IPS-18c (cell line): ENCODE data around the gene TTC16.
A peak's percentile ranks its signal among the peaks of the same experiment; 100 is the strongest.

ENCODE experiments used
- H3K4me3 ChIP-seq: 2 replicates; pipeline ENCODE4 v1.7.0; 2013; ENCODE audit warnings: low read depth, mild to moderate bottlenecking, low read length, moderate library complexity; ENCODE audit not compliant: insufficient read depth
- H3K9me3 ChIP-seq: one replicate; pipeline ENCODE4 v1.6.1; 2013; ENCODE audit warnings: mild to moderate bottlenecking, low read length, moderate library complexity; ENCODE audit not compliant: control insufficient read depth, insufficient read depth

TTC16 gene, protein sequence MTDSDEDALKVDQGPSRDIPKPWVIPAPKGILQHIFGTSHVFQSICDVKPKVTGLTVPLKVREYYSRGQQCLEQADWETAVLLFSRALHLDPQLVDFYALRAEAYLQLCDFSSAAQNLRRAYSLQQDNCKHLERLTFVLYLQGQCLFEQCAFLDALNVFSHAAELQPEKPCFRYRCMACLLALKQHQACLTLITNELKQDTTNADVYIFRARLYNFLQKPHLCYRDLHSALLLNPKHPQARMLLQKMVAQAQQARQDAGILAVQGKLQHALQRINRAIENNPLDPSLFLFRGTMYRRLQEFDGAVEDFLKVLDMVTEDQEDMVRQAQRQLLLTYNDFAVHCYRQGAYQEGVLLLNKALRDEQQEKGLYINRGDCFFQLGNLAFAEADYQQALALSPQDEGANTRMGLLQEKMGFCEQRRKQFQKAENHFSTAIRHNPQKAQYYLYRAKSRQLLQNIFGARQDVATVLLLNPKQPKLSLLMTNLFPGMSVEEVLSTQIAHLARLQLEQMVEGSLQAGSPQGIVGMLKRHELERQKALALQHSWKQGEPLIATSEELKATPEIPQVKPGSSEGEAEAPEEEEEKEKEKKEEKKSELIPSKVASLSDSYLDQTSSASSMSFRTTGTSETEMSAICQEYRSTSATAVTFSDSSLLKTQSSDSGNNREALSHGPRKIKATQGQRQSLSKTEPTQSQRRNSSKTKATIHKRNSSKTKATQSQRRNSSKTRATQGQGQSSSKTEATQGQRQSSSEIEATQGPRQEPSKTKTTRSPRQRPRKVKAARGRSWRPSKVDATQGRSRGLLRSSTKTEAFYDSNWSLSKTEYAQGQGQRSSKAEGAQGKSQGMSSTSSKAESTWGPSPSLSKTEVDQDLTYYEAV

DNA sequence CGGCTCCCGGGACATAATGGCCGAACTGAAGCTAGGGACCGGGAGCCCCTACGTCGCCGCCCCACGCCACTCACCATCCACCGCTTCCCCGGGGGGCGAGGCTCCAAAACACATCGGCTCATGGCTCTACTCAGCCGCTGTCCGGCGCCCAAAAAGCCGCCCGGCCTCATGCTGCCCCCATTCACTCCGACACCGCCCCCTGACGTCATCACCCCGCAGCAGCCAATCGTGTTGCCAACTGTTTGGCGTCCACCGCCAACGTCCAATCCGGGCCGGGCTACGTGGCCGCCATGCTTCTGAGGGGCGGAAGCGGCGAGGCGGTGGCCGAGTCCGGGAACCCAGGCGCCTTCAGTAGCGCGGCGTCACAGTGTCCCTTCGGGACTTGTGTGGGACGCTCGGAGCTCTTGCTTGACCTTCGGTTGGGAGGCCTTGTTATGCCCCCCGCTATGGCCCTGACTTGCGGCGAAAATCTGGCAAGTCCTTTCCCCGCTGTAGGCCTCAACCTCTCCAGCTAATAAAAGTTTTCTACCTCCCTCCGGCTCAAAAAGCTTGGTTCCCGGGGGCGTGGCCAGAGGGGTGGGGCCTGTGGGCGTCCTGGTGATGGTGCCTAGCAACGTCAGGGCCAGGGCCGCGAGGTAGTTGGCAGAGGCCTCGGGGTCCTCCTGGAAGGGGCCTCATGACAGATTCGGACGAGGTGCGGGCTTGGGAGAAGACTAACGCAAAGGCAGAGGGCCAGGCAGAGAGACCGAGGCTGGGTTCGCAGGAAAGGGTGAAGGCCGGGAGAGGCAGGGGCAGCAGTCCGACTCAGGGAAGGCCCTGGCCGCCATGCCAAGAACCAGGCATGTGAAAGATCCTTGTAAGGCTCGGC lies at the start of gene TTC16, which contains the start of gene PTRH1:
TTC16 (plus strand) TSS at position 610 of the 868 bp plus-strand sequence; CDS start at position 677, 67 bp downstream.
PTRH1 (minus strand) TSS at position 194 of the 868 bp plus-strand sequence; CDS start at position 170, 24 bp downstream.
- H3K4me3 ChIP-seq, result peak within 1 kb of the TSS; percentile 91

DNA sequence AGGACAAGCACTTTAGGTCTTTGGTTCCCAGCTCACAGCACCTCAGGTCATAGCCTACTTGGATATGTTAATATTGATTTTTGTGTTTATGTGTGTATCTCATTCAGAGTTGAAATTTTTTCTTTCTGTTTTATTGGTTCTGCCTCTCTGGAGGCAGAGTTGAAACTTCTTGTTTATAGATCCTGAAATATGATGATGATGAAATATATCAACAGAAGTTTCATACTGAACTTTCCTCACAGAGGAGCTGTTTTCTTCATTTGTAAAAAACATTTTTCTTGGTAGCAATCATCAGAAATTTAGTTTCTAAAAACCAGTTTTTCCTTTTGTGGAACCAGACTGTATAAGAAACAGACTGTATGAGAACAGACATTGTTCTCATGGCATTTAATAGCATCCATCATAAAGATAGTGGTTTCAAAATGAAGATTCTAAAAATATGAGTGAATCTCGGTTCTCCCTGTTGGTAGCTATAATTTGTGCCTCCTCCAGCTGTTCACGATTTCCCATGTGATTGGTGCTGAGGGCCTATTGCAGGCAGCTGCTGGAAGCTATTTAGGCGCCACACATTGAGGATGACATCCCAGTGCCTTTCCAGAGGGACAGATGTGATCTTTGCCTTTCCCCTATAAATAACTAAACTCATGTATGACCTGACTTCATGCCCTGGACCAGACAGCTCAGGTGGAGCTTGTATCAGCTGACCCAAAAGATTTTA lies 48.6 kb upstream of the TTC16 start:
- no peak overlapping the region for H3K4me3 ChIP-seq
- no peaks in the 10 kb centered on the region for H3K9me3 ChIP-seq

More for the DNA sequence above, at the start of gene TTC16, which contains the start of gene PTRH1:
- H3K9me3 ChIP-seq, result no peaks in the 10 kb centered on the region

DNA sequence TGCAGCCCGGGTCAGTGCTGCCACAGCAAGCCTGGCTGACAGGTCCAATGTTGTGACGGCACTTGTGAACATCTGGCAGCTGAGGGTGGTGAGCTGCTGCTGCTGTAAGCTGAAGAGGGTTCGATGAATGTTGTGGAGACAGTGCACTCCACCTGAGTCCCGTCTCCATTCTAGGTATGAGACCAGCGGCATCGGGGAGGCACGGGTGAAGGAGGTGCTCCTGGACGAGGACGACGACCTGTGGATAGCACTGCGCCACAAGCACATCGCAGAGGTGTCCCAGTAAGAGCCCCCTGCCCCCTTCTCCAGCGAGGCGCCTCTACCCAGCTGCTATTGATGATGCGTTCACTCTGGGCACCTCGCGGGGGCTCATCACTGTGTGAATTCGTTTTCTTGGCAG lies 48.0 kb upstream of the TTC16 start:
- Histone ChIP-seq H3K9me3 (no peaks in the 10 kb centered on the region), H3K4me3 (no peak overlapping the region)

DNA sequence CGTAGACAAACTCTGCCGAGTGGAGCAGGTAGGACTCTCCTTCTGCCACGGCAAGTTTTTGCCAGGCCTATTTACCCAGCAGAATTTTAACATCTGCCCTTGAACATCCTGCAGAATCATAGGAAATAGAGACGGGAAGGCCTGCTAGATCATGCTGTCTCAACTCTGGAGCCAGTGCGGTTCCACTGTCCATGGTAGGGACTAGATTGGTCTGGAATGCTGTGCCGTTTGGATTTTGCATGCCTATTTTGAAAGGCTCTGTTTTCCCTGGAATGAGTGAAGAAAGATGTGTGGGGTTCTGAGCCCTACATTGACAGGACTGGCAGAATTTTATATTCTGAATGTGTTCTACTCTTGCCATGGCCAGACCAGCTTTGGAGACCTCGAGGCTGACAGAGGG lies 42.6 kb upstream of the TTC16 start:
- Histone ChIP-seq H3K9me3 (no peaks in the 10 kb centered on the region), H3K4me3 (no peak overlapping the region)

DNA sequence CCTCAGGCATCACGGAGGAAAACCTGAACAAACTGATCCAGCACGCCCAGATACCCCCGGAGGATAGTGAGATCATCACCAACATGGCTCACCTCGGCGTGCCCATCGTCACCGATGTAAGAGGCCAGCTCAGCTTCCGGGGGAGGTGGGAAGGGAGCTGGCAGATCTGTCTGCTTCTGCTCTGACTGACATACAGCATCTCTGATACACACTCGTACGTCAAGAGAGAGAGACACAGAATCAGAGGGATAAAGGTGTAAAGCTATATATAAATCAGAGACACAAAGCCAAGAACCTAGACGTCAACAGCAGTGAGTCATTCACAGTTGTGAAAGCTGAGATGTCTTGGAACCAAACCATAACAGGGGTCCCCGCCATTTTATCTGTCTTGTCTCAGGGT lies 39.2 kb upstream of the TTC16 start:
- Histone ChIP-seq H3K9me3 (no peaks in the 10 kb centered on the region), H3K4me3 (no peak overlapping the region)

DNA sequence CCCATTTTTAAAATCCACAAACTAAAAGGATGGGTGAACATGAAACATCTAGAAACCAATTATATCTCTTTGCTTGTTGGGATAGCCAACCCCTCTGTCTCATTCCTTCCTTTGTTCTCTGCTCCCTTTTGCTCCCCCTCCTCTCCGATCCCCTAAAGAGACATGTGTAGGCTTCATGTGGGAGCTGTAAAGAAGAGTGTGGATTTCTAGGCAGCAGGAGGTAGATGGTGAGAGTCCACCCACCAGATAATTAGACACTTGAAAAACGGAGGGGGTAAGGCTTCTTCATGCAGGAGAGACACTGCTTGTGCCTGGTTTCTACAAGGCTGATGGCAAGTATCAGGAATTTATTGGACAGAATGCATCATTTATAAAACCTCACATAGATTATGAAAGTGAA lies 36.4 kb upstream of the TTC16 start:
- no peaks in the 10 kb centered on the region for H3K9me3 ChIP-seq

DNA sequence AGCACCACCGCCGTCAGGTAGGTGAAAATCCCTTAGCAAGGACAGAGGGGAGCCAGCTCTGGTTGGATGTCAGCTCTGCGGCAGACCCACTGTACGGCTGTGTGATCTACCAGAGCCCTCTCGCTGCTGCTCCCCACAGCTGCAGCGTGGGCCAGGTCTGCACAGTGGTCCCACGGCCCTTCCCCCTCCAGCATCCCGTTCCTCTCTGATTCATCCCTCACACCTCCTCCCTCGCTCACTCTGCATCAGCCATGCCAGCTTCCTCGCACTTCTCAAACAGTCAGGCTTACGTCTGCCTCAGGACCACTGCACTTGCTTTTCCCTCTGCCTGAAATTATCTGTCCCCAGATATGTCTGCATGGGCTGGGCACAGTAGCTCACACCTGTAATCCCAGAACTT lies 35.7 kb upstream of the TTC16 start:
- Histone ChIP-seq H3K9me3 (no peaks in the 10 kb centered on the region), H3K4me3 (no peak overlapping the region)

More for the DNA sequence above, 36.4 kb upstream of the TTC16 start:
- no peak overlapping the region for H3K4me3 ChIP-seq

DNA sequence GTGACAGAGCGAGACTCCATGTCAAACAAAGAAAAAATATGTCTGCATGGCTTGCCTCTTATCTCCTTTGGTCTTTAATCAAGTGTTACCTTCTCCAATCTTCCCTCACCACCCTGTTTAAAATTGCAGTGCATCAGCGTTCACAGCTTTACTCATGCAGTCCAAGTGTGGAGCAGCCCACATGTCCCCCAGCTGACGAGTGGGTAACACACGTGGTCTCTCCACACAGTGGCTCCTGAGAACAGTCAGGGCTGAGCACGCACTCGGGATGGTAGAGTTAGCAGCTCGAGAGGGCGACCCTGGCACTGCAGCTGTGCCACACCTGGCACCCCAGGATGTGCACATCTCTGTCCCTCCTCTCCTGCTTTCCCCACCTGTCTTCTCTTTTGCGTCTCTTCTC lies 35.0 kb upstream of the TTC16 start:
- Histone ChIP-seq H3K9me3 (no peaks in the 10 kb centered on the region), H3K4me3 (no peak overlapping the region)

DNA sequence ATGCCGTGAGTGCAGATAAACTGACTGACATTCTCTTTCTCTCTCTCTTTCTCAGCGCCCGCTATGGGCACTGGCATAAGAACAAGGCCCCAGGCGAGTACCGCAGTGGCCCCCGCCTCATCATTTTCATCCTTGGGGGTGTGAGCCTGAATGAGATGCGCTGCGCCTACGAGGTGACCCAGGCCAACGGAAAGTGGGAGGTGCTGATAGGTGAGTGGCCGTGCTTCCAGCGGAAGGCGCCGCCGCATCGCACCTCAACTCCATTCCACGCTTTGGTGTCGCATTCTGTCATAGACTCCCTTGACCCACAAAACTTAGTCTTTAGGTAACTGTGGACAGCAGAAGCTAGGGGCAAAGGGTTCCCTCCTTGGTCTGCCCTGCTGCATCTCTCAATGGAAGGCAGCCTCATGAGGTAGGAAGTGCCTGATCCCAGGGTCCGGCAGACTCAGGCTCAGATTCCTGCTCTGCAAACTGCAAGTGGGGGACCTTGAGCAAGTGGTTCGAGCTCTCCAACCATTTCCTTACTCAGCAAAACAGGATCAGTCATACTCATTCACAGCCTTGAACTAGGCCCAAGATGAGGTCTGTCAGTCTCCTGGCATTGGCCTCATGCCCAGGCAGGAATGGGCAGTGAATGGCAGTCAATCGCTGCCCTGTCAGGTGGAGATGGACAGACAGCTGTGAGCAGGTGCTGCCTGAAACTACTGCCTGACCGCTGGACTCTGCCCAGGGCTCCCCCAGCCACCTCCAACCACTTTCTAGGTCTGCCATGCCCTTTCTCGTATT lies 33.3 kb upstream of the TTC16 start:
- Histone ChIP-seq H3K9me3 (no peaks in the 10 kb centered on the region), H3K4me3 (no peak overlapping the region)

DNA sequence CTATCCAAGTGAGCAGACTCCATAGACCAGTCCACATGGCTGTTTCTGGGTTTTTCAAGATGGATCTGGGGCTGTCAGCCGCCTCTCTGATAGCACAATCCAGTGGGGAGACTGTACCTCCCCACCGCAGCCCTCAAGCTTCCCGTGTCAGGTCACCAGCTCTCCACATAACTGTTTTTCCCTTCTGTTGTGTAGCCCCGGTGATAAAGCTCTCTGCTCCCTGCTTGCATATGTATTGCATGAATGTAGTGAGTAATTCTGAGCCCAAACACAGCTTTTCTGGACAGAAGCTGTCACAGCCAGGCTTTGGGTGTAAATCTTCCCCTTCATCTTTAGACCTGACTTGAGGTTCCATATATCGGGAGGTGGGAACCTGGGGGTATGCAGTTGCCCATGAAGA lies 32.2 kb upstream of the TTC16 start:
- Histone ChIP-seq H3K4me3 (no peak overlapping the region), H3K9me3 (no peaks in the 10 kb centered on the region)

DNA sequence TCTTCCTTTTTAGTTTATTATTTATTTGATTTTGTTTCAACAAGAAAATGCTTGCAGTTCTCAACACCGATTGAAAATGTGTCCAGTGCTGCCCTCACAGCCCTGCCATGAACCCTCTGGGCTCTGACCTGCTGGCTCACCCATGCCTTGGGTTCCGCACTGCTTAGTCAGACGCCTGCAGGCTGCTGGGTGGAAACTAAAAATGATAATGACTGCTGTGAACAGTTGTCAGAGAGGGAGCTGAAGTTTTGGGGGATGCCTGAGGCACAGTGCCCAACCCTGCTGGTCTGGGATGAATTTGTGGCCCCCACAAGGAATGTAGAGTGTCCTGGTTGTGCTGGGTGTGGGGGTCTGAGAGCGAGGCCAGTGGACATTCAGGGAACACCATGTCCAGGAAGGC lies 31.3 kb upstream of the TTC16 start:
- Histone ChIP-seq H3K9me3 (no peaks in the 10 kb centered on the region), H3K4me3 (no peak overlapping the region)

DNA sequence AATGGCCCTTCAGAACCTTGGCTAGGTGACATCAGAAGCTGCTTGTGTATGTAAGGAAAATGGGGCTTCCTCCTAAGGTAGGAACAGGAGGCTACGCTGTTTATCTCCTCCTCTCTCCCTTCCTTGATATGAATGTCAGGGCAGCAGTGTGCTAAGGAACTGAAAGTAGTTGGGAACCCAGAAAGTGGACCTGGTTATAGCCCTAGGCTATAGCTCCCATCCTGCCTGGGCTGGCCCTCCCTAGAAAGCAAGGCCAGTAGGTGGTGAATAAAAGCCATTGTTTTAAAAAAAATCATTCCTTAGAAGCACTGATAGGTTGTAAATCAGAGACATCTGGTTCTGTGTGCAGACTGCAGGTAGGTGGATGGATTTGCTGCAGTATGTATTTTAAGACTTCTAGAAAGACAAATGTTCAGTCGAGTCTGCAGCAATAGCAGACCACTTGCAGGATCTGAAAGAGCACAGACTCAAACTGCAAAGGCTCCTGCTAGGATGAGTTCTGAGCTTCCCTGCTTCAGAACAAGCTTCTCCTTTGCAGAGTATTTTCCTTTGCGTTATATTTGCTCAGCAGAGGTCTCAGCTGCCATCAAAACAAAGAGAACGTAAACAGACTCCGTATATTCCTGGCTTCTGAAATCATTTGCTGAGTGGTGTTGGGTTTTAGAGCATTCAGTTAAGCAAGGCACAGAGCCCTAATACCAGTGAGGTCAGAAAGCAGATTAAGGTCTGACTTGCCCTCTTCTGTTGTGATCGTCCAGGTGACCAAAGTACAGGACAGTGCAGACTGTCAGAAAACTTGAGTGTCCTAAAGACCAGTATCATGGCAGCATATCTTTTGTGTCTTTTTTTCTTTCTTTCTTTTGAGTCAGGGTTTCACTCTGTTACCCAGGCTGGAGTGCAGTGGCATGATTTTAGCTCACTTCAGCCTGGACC lies 29.2 kb upstream of the TTC16 start:
- H3K9me3 ChIP-seq, result no peaks in the 10 kb centered on the region
- H3K4me3 ChIP-seq, result no peak overlapping the region

DNA sequence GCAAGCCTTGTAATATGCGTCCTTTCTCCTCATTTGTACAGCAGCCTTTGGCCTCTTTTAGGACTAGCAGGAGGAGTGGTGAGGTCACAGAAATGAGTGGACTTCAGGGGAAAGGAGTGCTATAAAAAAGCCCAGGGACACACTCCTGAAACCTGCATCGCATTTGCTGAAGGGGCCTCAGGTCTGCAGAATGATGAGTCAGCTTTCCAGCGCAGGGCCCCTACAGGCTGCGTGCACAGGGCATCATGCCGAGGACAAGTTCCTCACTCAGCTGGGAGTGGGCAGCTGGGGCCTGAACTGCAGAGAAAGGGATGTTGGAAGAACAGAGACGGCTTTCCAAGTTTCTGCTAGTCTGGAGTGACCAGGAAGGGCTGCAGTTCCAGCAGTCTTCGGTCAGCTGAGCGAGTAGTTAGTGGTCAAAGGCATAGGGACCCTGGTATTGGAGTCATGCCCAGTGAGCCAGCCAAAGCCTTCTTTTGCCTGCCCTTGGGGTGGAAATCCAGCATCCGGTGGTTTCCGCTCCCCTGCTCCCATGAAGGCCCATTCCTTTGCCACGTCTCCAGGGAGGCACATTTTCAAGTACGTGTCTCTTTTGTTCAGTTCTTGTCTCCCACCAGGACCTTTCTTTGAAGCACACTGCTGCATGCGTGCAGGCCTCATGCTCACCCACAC lies 26.4 kb upstream of the TTC16 start:
- no peak overlapping the region for H3K4me3 ChIP-seq
- no peaks in the 10 kb centered on the region for H3K9me3 ChIP-seq

DNA sequence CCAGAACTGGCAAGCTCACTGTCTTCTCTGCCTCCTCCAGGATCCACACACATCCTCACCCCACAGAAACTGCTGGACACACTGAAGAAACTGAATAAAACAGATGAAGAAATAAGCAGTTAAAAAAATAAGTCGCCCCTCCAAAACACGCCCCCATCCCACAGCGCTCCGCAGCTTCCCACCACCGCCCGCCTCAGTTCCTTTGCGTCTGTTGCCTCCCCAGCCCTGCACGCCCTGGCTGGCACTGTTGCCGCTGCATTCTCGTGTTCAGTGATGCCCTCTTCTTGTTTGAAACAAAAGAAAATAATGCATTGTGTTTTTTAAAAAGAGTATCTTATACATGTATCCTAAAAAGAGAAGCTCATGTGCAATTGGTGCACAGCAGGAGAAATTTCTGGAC lies 25.1 kb upstream of the TTC16 start:
- H3K4me3 ChIP-seq, result no peak overlapping the region

DNA sequence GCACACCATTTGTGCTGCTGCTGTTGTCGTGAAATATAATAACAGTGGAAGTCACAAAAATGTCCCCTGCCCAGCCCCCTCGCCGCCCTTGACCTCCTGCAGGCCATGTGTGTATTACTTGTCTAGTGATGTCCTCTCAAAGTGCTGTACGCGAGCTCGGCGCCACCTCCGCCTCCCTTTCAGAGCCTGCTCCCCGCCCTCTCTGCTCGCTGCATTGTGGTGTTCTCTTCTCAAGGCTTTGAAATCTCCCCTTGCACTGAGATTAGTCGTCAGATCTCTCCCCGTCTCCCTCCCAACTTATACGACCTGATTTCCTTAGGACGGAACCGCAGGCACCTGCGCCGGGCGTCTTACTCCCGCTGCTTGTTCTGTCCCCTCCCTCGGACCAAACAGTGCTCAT lies 23.8 kb upstream of the TTC16 start:
- Histone ChIP-seq H3K9me3 (no peaks in the 10 kb centered on the region), H3K4me3 (no peak overlapping the region)

More for the DNA sequence above, 25.1 kb upstream of the TTC16 start:
- no peaks in the 10 kb centered on the region for H3K9me3 ChIP-seq
